Measurements from ENCODE around the gene HOXB9. TPM values are rescaled to one million over a fixed set of nuclear protein-coding genes. Genes with fewer than 3 reads are reported as not detected.
A peak's percentile ranks its signal among the peaks of the same experiment; 100 is the strongest.

HOXB9 gene
- total and polyA plus RNA-seq, 10 of the 15 experiments (the other 5 are each of a cell fraction or from before 2014, with no cell fraction given), result 0.01 to 0.49 (median 0.09) TPM; not detected in 5

GRCh38 chr17:48646183-48647102 lies 20.3 kb upstream of the HOXB9 start:
- BruUV-seq (replicated peaks), result no TSS peak
- 6% methylated on average over 77 of the region's 80 CpGs for WGBS (ENCODE audit: insufficient coverage, insufficient replicate concordance, low lambda C conversion rate, missing lambda C conversion rate)
- peak; percentile 82 for ATAC-seq
- Histone ChIP-seq H2AFZ (ENCODE audit: control insufficient read depth, low read depth, low read length) (peak overlapping the region; percentile 46), H3K4me1 (ENCODE audit: control insufficient read depth, insufficient read depth, low read length) (peaks cover 7% of the 10 kb centered on the region), H3K4me3 (peak overlapping the region; percentile 3; the same call in 1 of the 2 replicates), H3K79me2 (ENCODE audit: control insufficient read depth, insufficient read depth, low read length) (no peaks in the 10 kb centered on the region), H3K27ac (ENCODE audit: control insufficient read depth, insufficient read depth) (no peak overlapping the region), H3K36me3 (ENCODE audit: control insufficient read depth in 2 of 2, insufficient read depth in 2 of 2, low read length in 1 of 2) (no peaks in the 10 kb centered on the region), H3K27me3 (replicated peaks in 1 of 2; ENCODE audit: control insufficient read depth in 2 of 2, insufficient read depth in 2 of 2, low read length in 1 of 2) (peaks cover 8 to 9% of the 10 kb centered on the region in 2 experiments), H3K9me3 (replicated peaks; ENCODE audit: control insufficient read depth, insufficient read depth, low read length) (no peaks in the 10 kb centered on the region), H3K9ac (ENCODE audit: control insufficient read depth, insufficient read depth, low read length) (no peak overlapping the region), H4K20me1 (ENCODE audit: control insufficient read depth, insufficient read depth) (no peaks in the 10 kb centered on the region), H3K4me2 (ENCODE audit: control insufficient read depth, insufficient read depth) (peak overlapping the region; percentile 65)
- TF ChIP-seq IKZF1 (conservative IDR thresholded peaks at IDR 0.05), result peak; percentile 60
- 0 out of 2 replicates have a peak, but pooled peaks have one; percentile 39 for TF ChIP-seq DPF2 (IDR thresholded peaks at IDR 0.05)
- no peak for TF ChIP-seq ZNF592 (IDR thresholded peaks at IDR 0.05)
- TF ChIP-seq PKNOX1 (IDR thresholded peaks at IDR 0.05), result peak; percentile 82
- TF ChIP-seq SUZ12 (IDR thresholded peaks at IDR 0.05; ENCODE audit: unreplicated experiment), result peak; percentile 78
- TF ChIP-seq HDAC6 (IDR thresholded peaks at IDR 0.05; ENCODE audit: unreplicated experiment), result peak; percentile 78
- TF ChIP-seq PRDM15 (CRISPR knock-in tag; IDR thresholded peaks at IDR 0.05), result no peak
- no peak for TF ChIP-seq BCL3 (IDR thresholded peaks at IDR 0.05; ENCODE audit: borderline replicate concordance, insufficient read depth, low read depth, low read length, poor library complexity, severe bottlenecking)
- no peak for TF ChIP-seq ZNF622 (IDR thresholded peaks at IDR 0.05)
- ChIA-PET SMC1A (ENCODE audit: uncharacterized antibody, unreplicated experiment) (no interaction called here), CTCF (interaction anchor here (1.1 to 1.8 kb wide), 3 partner anchors 10 to 32 kb away, joined by 4 to 10 read pairs (median 9); no protein-coding TSS in a partner anchor), POLR2A (no interaction called here), RAD21 (ENCODE audit: unreplicated experiment) (no interaction called here)
- FAIRE-seq, result no peak
- in situ Hi-C loops (cut with MboI) (no loop called here), intact Hi-C loops (cut with micrococcal nuclease; ENCODE audit: unreplicated experiment) (no loop called here)
- DNase-seq (ENCODE audit: low read depth, low spot score), result no peak
